OCI-LY3 (cell line): ENCODE results near the gene AKR1C3.

Source experiments
- EZH2phosphoT487 ChIP-seq: fragments of 200-600 bp; shearing (Covaris generic); IDR thresholded peaks from 2 replicates; pipeline ENCODE4 v1.6.1; 2018; ENCODE audit warnings: antibody characterized with exemption, mixed run types, low read depth
- TF ChIP-seq, protein P1 (sequence below): fragments of 200-600, 300-600 bp; sonication (generic); IDR thresholded peaks from 2 replicates; pipeline ENCODE4 v1.5.1; 2014; ENCODE audit warnings: antibody characterized with exemption, low read length, low read depth

- TF ChIP-seq, protein P1, sequence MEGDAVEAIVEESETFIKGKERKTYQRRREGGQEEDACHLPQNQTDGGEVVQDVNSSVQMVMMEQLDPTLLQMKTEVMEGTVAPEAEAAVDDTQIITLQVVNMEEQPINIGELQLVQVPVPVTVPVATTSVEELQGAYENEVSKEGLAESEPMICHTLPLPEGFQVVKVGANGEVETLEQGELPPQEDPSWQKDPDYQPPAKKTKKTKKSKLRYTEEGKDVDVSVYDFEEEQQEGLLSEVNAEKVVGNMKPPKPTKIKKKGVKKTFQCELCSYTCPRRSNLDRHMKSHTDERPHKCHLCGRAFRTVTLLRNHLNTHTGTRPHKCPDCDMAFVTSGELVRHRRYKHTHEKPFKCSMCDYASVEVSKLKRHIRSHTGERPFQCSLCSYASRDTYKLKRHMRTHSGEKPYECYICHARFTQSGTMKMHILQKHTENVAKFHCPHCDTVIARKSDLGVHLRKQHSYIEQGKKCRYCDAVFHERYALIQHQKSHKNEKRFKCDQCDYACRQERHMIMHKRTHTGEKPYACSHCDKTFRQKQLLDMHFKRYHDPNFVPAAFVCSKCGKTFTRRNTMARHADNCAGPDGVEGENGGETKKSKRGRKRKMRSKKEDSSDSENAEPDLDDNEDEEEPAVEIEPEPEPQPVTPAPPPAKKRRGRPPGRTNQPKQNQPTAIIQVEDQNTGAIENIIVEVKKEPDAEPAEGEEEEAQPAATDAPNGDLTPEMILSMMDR, result no peak
- no peak for TF ChIP-seq EZH2phosphoT487
Observed at GRCh38 chr10:5045095-5045494, 49.1 kb upstream of the AKR1C3 start.
